NCI-H146 (cell line): ENCODE measurements around the gene PCBP4.
"Not testable (repeated sequence)": the region's sequence is repeated elsewhere in the genome, so short reads cannot be mapped to it uniquely, and the experiment has no call there.

Source experiments
- DNase-seq: peaks from one replicate; lab custom pipeline; 2025; lab: John Stamatoyannopoulos, UW

Gene PCBP4

DNA sequence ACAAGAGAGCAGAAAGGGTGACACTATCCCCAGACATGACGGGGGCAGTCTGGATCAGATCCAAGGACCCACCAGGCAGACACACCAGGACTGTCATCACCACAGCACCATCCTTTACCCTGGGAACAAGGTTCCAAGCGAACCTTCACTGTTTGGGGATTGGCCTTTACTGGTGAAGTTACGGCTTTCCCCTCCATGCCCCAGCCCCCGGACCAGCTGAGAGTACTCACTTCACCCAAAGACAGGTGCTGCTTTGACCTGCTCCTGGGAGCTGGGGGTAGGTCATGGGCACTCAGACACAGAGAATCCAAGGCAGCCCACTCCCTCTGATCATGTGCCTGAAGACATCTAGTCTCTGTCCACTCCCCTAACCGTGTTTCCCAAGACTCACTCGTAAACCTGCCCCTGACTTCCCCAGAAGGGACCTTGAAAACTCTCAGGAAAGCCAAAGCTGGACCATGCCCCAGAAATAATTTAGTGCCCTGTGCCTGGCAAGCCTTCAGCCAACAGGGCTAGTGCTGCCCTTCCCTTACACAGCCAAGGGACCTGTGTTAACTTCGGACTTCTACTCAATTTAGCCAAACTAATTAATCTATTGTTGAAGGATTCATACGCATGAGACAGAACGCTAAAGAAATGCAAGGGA is 28.4 kb downstream of the PCBP4 start:
- DNase-seq: no peak

DNA sequence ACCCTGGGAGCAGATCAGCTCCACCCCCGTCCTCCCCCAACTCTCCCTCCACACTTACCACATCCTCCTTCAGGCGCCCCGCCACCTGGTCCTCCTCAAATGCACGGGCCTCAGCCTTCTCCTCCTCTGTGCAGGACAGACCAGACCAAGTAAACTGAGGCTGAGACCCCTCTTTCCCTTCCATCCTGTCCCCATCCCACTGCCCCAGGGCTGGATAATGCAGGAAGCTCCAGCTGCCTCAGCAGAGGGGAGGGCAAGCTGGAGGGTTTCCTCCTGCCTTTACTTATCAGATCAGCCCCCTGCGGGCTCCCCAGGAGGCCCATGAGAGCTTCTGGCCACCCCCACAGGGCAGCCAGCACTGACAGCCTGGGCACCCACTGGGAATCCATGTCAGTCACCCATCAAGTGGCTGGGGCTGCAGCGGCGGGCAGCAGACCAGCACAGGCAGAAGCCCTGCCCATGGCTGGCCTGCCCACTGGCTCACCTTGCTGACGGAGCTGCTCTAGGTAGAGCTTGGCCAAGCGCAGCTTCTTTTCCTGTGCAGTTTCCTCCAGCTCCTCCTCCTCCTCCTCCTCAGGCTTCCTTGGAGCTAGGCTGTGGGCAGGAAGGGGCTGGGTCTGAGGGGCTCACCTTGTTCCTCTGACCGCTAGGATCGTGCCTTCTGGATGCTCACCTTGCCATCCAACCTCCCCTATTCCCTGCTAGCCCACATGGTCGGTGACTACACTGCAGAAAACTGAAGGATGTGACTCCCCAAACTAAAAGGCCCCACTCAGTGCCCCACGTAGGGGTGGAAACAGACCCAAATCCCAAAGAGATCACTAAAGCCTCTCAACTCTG is 29.4 kb downstream of the PCBP4 start:
- DNase-seq: no peak

DNA sequence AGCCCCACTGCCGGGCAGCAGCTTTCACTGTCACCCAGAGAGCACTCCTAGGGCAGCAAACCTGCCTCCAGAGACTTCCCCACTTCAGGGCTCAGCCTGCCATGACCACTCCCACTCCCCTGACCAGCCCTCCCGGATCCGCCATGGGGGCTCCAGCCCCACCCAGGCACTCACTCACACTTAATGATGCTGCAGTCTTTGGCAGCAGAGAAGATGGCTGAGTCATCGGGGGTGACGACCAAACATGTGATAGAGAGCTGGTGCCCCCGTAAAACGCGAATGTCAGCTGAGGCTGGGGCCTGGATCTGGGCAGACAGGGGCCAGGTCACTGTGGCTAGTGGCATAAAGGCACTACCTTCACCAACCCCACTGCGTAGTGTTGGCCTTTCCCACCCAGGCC is 30.2 kb downstream of the PCBP4 start:
- DNase-seq: no peak

DNA sequence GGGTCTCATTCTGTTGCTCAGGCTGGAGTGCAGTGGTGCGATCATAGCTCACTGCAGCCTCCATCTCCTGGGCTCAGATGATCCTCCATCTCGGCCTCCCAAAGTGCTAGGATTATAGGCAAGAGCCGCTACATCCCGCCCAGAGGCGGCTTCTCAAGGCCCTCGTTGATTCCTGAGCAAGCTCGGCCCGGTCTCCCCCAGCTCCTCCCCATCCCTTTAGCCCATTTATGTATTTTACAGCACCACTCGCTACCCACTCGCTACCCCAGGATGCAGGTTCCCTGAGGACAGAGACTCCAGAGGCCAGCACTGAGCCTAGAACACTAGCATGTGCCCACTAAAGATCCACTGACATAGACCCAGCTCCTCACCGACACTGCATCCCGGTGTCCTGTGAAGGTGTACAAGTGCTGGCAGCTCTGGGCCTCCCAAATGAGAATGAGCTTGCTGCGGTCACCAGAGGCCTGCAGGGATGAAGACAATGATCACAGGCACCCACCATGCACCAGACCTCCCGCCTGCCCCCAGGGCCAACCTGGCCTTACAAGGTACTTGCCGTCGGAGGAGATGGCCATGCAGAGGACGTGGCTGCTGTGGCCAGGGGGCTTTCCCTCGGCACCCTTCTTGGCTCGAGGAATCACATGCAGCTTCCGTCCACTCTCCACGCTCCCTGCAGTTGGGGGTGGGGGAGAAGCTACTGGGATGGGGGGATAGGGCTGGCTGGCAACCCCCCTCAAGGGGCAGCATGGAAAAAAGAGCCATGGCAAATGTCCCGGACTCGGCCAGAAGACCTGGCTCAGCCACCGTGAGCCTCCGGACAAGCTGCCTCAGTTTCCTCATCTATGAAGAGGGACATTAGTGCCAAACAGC is 31.1 kb downstream of the PCBP4 start:
- DNase-seq: no peak

DNA sequence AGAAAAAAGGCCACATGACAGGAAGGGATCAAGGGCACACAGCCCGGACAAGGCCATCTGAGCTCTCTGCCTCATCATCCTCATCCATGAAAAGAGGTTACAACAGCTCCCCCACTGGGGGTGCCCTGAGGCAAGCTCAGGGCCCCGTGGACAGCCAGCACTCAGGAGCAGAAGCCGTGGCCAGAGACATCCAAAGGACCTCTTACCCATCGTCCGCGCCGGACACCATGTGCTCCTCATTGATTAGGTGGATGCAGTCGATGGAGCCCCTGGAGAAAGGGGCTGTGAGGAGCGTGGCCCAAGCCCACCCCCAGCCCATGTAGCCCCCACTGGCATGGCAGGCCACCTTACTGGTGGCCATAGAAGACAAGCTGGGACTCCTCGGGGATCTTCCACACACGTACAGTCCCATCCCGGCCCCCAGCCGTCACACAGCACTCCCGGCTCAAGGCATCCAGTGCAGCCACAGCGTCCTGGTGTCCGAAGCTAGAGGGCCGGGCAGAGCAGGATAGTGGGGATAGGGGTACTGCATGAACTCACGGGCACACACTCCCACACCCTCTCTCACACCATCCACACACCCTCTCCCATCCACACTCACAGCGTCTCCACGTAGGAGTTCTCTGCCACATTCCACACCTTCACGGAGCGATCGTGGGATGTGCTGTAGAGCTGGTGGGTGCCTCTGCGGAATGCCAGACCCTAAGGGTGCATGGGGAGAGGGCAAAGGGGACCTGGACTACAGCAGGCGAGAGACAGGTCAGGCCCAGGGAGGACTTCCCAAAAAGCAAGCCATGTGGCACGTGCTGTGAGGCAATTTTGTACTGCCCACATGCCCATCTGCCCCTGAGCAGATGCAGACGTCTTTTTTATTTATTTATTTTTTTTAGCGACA is 32.0 kb downstream of the PCBP4 start:
- DNase-seq: no peak

DNA sequence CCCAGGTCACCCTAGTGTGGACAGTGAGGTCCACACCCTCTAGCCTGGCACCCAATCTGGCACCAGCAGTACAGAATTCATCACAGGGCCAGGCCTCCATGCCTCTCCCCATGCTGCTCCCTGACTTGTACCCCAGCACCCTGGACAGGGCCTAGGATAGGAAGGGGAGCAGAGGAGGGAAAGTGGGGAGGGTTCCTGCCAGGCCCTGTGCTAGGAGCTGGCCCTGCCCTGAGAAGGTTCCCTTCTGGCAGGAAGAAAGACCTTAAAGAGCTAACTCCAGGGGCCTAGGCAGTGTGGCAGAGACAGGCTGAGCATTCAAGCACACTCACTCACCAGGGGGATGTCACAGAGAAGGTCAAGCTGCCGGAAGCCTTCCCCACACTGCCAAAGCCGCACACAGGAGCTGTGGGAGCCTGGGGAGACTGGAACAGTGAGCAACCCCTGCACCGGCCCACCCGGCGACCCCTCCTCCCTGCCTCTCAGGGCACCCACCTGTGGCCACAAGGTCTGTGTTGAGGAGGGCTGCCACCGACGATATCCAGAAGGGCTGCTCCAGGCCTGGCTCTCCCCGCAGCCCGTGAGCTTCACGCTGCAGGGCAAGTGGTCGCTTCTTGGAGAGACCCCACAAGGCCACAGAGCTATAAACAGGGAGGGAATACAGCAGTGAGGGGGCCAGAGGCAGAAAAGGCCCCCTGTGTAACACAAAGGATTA is 33.0 kb downstream of the PCBP4 start:
- no peak for DNase-seq

DNA sequence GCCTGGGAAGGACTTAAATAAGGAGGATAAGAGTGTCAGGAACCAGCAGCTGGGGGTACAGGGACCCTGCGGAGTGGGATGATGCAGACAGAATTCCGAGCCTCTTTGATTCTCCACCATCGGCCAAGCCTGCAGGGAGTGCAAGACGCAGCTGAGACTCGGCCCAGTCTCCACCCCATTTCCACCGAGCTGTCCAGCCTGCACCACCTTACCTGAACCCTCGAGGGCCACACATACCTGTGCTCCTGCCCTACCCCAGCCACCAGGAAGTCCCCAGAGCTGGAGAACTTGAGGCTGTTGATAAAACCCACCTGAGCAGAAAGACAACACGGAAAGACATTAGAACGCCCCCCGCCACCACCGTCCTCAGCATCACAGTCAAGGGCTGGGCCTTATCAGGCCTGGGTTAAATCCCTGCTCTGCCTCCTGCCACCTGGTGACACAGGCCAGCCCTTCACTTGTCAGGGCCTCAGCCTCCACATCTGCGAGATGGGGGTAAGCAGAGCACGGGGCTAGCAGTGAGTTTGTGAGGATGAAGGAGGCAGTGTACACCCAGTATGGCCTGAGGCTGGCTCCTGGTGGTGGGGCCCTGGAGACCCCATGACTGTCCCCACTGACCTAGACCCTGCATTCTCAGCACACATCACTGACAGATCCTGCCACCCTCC is 33.6 kb downstream of the PCBP4 start:
- DNase-seq: no peak

DNA sequence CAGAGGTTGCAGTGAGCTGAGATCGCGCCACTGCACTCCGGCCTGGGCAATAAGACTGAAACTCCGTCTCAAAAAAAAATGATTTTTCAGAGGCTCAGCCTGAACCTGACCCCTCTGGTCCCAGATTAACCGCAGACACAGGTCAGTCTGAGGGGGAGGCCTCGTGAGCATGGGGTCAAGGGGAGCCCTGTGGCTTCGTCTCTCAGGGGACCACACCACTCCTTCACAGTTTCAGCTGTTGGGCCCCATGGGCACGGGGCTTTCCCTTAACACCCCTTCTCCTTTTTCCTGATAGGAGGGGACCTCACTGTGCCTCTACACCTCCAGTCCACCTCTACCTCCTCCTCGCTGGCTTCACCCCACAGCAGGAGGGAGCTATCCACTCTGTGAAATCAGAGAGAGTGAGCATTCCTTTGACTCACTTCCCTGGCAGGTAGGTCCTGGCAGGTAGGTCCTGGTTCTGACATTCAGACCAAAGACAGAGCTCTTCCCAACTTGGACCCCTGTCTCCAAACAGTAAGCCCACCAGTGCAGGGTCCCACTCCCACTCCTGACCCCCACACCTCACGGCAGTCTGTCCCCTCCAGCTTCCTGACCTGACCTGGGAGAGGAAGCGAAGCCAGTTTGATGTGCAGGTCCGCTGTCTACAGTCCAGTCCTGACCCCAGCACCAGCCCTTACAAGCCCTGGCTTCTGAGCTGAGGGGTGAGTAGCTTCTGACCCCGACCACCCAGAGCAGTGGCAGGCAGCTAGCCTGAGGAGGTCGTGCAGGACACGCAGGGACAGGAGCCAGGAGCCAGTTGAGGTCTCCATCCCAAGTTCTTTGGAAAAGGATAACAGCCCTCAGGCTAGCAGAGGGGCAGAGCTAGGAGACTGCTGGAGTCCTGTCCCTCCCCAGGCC is 34.5 kb downstream of the PCBP4 start:
- no peak for DNase-seq

DNA sequence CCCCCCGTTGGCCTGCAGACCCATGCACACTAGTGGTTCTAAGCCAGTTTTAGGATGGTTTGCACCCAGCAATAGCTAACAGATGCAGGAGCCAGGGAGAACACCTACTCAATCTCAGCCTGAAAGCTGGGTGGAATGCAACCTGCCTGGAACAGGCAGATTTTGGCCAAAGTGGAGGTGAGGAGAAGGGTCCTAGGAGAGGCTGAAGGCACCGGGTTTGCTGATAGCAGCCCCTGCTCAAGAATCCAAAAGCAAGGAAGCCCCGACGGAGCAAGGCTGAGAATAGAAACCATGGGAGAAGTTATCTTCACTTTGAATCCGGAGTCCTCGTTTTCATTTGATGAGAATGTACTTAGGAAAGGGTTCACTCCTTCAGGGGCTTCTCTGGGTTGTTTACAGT is 35.5 kb downstream of the PCBP4 start:
- no peak for DNase-seq

DNA sequence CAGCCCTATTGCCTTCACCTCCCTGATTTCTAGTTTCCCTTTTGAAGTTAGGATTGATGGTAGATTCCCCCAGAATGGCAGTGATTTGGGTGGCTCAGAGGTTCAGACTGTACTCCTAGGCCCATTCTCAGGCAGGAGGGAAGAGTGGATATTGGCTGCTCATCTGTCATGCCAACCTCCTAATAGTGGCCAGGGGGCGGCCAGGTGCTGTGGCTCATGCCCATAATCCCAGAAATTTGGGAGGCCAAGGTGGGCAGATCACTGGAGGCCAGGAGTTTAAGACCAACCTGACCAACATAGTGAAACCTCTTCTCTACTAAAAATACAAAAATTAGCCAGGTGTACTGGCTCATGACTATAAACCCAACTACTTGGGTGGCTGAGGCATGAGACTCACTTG is 36.8 kb downstream of the PCBP4 start:
- no peak for DNase-seq

DNA sequence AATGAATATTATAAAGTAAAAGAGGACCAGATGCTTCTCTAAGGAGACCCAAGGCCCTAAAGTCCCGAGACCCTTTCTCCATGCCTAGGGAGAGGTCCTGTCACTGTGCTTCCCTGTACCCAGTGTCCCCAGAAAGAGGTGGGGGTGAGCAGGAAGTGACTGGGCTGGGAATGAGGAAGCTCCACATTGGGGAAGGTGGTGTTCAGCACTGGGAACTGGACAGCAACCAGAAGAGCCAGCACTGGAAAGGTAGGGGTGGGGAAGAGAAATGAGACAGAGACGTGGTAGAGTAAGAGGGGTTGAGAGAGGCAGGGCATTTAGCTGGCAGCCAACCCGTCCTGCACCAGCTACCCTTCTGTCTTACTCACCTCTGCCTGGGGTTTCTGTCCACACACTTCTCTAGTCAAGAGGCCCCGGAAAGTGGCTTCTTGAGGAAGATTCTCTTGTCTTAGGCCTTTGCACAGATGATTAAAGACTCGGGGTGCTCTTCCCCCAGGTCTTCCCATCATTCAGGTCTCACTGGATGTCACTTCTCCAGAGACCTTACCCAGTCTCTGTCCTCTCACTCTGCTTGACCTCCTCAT is 37.7 kb downstream of the PCBP4 start:
- DNase-seq: no peak

DNA sequence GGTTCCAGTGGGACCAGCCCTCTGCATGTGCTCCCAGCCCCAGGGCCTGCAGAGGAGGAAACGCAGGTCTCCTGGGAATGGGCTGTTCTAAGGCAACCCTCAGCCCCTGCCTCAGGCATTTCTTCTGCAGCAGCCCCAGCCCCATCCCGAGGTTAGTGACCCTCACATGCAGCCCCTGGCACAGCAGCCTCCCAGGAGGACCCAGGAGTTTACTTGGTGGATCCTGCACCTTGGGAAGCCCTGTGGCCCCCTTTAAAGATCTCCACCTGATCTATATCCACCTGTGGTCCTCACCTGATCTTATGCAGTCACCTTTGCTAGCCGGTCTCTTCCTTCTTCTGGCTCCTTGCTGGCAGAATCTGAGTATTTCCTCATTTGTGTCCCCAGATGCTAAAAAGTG is 38.3 kb downstream of the PCBP4 start:
- DNase-seq: not testable (repeated sequence)

DNA sequence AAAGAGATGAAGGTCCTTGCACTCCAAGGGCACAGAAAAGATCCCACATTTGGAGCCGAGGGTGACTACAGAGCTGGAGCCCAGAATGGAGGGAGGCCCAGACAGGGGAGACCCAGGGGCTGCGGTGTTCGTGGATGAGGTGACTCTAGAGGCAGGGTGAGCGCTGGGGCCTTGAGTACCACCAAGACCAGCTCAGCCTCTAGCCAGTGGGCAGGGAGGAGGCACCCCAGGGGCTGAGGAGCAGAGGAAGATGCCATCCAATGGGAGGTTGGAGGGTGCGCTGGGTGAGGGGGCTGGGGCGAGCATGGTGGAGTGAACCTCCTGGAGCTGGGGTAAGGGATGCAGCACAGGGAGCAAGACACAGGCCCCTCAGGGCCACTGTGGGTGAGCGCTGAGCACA is 38.8 kb downstream of the PCBP4 start:
- DNase-seq: no peak

DNA sequence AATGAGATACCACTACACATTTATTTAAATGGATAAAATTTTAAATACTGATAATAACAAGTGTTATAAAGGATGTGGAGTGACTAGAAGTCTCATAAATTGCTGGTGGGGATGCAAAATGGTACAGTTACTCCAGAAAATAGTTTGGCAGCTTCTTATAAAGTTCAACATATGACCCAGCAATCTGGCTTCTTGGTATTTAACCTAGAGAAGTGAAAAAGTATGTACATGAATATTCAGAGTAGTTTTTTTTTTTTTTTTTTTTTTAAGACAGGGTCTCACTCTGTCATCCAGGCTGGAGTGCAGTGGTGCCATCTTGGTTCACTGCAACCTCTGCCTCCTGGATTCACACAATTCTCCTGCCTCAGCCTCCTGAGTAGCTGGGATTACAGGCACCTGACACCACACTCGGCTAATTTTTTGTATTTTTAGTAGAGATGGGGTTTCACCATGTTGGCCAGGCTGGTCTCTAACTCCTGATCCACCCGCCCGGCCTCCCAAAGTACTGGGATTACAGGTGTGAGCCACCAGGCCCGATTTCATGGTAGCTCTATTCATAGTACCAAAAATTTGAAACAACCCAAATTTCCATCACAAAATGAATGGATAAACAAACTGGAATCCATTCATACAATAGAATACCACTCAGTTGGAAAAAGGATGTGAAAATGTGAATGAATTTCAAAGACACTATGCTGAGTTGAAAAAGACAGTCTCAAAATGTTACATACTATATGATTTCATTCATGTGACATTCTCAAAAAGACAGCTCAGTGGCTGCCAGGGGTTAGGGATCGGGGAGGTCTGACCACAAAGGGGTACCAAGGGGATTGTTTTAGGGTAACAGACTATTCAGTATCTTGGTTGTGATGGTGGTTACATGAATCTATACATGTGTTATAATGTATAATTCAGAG is 39.9 kb downstream of the PCBP4 start:
- no peak for DNase-seq

DNA sequence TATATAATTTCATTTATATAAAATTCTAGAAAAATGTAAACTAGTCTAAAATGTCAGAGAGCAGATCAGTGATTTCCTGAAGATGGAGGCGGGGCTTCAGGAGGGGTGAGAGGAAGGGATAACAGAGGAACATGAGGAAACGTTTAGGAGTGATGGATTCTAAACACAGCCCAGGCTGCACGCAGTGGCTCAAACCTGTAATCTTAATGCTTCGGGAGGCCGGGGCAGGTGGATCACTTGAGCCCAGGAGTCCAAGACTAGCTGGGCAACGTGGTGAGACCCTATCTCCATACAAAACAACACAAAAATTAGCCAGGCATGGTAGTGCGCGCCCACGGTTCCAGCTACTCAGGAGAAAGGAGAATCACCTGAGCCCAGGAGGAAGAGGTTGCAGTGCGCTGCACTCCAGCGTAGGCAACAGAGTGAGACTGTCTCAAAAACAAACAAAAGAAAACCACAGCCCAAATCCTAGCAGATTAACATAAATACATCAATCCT is 46.1 kb downstream of the PCBP4 start:
- DNase-seq: no peak

DNA sequence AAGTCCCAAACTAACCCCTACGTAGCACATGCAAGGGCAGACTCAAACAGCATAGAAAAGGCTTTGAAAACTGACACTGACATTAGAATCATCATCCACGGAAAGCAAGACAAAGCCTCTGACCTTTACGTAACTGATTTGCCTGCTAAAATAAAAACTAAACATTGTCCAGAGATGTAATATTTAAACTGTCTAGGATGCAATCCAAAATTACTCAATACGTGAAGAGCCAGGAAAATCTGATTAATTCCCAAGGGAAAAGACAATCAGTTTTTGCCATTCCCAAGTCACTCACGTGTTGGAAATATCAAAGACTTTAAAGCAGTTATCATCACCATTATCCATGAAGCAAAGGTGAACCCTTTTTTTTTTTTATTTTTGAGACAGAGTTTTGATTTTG is 50.8 kb downstream of the PCBP4 start:
- no peak for DNase-seq

DNA sequence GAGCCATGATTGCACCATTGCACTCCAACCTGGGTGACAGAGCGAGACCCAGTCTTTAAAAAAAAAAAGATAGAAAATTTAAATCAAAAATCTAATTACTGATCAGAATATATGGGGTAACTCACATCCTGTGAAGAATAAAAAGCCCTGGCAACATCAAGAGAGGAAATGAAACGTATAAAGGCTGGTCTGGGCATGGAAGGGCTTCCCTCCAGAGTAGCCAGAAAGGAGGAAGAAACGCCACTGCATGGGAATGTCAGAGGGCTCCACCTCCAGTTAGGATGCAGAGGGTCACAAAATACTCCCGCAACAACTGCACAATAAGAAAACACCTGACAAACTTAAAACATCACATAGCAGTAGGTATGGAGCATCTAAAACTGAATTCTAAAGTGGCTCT is 59.2 kb downstream of the PCBP4 start:
- no peak for DNase-seq
